ENCODE data around the gene CTSZ. TPM values are rescaled to one million over a fixed set of nuclear protein-coding genes. Genes with fewer than 3 reads are reported as not detected.
"Not testable (repeated sequence)": the region's sequence is repeated elsewhere in the genome, so short reads cannot be mapped to it uniquely, and the experiment has no call there.

The CTSZ gene
- total RNA-seq, 4 donors from 2014 or later: 22.3 to 89.7 (median 57.2) TPM

GRCh38 chr20:58959652-58960051, 47.4 kb downstream of the CTSZ start:
- intact Hi-C loops (cut with DNase I): no loop called here
- 82 to 87% methylated on average over 6 of the region's 6 CpGs for WGBS, 2 donors
- no peak overlapping the region for H3K27ac ChIP-seq
- H3K9me3 ChIP-seq: no peaks in the 10 kb centered on the region
- TF ChIP-seq, protein P1, sequence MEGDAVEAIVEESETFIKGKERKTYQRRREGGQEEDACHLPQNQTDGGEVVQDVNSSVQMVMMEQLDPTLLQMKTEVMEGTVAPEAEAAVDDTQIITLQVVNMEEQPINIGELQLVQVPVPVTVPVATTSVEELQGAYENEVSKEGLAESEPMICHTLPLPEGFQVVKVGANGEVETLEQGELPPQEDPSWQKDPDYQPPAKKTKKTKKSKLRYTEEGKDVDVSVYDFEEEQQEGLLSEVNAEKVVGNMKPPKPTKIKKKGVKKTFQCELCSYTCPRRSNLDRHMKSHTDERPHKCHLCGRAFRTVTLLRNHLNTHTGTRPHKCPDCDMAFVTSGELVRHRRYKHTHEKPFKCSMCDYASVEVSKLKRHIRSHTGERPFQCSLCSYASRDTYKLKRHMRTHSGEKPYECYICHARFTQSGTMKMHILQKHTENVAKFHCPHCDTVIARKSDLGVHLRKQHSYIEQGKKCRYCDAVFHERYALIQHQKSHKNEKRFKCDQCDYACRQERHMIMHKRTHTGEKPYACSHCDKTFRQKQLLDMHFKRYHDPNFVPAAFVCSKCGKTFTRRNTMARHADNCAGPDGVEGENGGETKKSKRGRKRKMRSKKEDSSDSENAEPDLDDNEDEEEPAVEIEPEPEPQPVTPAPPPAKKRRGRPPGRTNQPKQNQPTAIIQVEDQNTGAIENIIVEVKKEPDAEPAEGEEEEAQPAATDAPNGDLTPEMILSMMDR (IDR thresholded peaks at IDR 0.05): no peak
- no peak for TF ChIP-seq POLR2A (IDR thresholded peaks at IDR 0.05)
- H3K27me3 ChIP-seq: no peaks in the 10 kb centered on the region
- no peak overlapping the region for H3K4me3 ChIP-seq
- no peaks in the 10 kb centered on the region for H3K36me3 ChIP-seq
- no peaks in the 10 kb centered on the region for H3K4me1 ChIP-seq
- DNase-seq: no peak

DNA sequence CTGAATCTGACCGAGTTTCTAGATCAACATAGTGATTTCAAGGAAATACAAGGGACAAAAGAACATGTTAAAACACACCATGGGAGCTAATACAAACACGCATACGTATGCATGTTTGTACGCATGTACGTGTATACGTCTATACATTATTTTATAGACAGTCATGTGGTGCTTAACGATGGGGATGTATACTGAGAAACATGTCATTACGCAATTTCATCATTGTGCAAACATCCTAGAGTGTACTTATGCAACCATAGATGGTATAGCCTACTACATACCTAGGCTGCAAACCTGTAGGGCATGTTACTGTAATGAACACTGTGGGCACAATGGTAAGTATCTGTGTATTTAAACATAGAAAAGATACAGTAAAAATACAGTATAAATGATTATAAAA, 51.0 kb downstream of the CTSZ start:
- TF ChIP-seq, protein P1 (IDR thresholded peaks at IDR 0.05): no peak
- no peak for TF ChIP-seq POLR2A (IDR thresholded peaks at IDR 0.05)
- intact Hi-C loops (cut with DNase I): no loop called here
- 74 to 85% methylated on average over 8 of the region's 8 CpGs for WGBS, 2 donors

DNA sequence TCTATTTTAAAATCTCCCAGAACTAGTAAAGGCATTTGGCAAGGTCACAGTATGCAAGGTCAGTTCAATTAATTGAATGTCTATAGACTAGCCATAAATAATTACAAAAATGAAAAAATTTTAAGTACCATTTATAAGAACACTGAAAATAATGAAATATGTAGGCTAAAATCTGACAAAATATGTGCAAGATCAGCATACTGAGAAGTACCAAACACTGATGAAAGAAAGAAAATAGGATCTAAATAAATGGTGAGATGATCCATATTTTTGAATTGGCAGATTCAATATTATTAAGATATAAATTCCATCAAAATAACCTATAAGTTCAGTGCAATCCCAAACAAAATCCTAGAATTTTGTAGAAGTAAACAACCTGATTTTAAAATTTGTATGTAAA, 54.0 kb downstream of the CTSZ start:
- Histone ChIP-seq H3K4me1 (no peaks in the 10 kb centered on the region), H3K27ac (no peak overlapping the region), H3K36me3 (no peaks in the 10 kb centered on the region), H3K27me3 (no peaks in the 10 kb centered on the region), H3K9me3 (no peaks in the 10 kb centered on the region), H3K4me3 (no peak overlapping the region)
- TF ChIP-seq, protein P1 (IDR thresholded peaks at IDR 0.05): no peak
- no peak for TF ChIP-seq POLR2A (IDR thresholded peaks at IDR 0.05)
- intact Hi-C loops (cut with DNase I): no loop called here
- no peak for DNase-seq

More for the DNA sequence above, 51.0 kb downstream of the CTSZ start:
- Histone ChIP-seq H3K9me3 (no peaks in the 10 kb centered on the region), H3K36me3 (no peaks in the 10 kb centered on the region), H3K27ac (no peak overlapping the region), H3K4me3 (no peak overlapping the region), H3K27me3 (no peaks in the 10 kb centered on the region), H3K4me1 (no peaks in the 10 kb centered on the region)
- DNase-seq: no peak

GRCh38 chr20:58950603-58951002, 56.5 kb downstream of the CTSZ start:
- Histone ChIP-seq H3K4me3 (no peak overlapping the region), H3K36me3 (no peaks in the 10 kb centered on the region), H3K4me1 (no peaks in the 10 kb centered on the region), H3K27ac (no peak overlapping the region), H3K27me3 (no peaks in the 10 kb centered on the region), H3K9me3 (no peaks in the 10 kb centered on the region)
- 72 to 74% methylated on average over 5 of the region's 5 CpGs for WGBS, 2 donors
- no peak for TF ChIP-seq POLR2A (IDR thresholded peaks at IDR 0.05)
- TF ChIP-seq, protein P1 (IDR thresholded peaks at IDR 0.05): no peak
- intact Hi-C loops (cut with DNase I): no loop called here
- no peak for DNase-seq

GRCh38 chr20:58947797-58948388, 59.2 kb downstream of the CTSZ start:
- H3K36me3 ChIP-seq; intact Hi-C loops (cut with DNase I); H3K27ac ChIP-seq; DNase-seq; H3K4me1 ChIP-seq; H3K4me3 ChIP-seq; H3K27me3 ChIP-seq; H3K9me3 ChIP-seq: not testable (repeated sequence)
- 74 to 80% methylated on average over 5 to 7 of the region's 7 CpGs for WGBS, 2 donors
